ENCODE results near the gene IPMK.
"Not testable (repeated sequence)": the region's sequence is repeated elsewhere in the genome, so short reads cannot be mapped to it uniquely, and the experiment has no call there.

IPMK gene

DNA sequence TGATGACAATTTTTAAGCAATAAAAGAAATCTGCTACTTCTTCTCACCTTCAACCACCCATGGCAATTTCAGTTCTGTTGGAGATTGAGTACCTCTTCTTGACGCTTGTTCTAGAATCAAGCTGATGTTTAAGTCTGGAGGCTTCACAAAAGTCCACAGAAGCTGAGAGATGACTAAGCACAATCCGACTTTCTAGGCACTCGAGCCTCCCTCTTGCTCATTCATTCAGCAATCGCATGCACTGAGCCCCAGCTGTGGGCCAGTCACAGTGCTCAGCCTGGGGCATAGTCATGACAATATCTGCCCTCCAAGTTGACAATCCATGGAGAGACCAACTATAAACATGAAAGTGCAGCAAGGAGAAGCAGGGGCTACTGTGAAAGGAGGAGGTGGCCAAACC, 103.2 kb downstream of the IPMK start:
- no peak overlapping the region for H3K4me3 ChIP-seq (replicated peaks; ENCODE audit: insufficient read depth, low read length)
- H3K27ac ChIP-seq (replicated peaks): no peak overlapping the region
- H3K27me3 ChIP-seq (ENCODE audit: insufficient read depth, poor library complexity, severe bottlenecking): no peaks in the 10 kb centered on the region
- no peak for DNase-seq (ENCODE audit: low read depth in 1 of 2, low spot score in 1 of 2)
- TF ChIP-seq SPI1 (IDR thresholded peaks at IDR 0.05; ENCODE audit: borderline replicate concordance, low read depth): no peak

DNA sequence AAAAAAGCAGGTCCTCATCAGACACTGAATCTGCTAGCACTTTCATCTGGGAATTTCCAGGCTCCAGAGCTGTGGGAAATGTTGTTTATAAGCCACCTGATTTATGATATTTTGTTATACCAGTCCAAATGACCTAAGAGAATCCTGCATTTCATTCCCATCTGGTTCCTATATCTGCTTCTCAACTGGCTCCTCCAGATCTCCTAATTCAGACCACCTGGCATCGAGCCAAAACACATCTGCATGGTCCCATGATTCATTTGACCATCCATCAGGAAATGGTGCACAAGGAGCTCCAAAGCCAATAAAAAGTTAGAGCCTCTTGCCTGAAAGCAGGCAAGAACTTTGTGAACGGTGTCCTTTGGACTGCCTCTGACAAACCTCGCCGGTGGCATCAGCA, 108.9 kb downstream of the IPMK start:
- no peak for TF ChIP-seq GABPA (IDR thresholded peaks at IDR 0.05; ENCODE audit: low read depth)
- TF ChIP-seq, protein P1, sequence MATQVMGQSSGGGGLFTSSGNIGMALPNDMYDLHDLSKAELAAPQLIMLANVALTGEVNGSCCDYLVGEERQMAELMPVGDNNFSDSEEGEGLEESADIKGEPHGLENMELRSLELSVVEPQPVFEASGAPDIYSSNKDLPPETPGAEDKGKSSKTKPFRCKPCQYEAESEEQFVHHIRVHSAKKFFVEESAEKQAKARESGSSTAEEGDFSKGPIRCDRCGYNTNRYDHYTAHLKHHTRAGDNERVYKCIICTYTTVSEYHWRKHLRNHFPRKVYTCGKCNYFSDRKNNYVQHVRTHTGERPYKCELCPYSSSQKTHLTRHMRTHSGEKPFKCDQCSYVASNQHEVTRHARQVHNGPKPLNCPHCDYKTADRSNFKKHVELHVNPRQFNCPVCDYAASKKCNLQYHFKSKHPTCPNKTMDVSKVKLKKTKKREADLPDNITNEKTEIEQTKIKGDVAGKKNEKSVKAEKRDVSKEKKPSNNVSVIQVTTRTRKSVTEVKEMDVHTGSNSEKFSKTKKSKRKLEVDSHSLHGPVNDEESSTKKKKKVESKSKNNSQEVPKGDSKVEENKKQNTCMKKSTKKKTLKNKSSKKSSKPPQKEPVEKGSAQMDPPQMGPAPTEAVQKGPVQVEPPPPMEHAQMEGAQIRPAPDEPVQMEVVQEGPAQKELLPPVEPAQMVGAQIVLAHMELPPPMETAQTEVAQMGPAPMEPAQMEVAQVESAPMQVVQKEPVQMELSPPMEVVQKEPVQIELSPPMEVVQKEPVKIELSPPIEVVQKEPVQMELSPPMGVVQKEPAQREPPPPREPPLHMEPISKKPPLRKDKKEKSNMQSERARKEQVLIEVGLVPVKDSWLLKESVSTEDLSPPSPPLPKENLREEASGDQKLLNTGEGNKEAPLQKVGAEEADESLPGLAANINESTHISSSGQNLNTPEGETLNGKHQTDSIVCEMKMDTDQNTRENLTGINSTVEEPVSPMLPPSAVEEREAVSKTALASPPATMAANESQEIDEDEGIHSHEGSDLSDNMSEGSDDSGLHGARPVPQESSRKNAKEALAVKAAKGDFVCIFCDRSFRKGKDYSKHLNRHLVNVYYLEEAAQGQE (IDR thresholded peaks at IDR 0.05; ENCODE audit: insufficient replicate concordance, low read depth): no peak
- TF ChIP-seq, protein P2, sequence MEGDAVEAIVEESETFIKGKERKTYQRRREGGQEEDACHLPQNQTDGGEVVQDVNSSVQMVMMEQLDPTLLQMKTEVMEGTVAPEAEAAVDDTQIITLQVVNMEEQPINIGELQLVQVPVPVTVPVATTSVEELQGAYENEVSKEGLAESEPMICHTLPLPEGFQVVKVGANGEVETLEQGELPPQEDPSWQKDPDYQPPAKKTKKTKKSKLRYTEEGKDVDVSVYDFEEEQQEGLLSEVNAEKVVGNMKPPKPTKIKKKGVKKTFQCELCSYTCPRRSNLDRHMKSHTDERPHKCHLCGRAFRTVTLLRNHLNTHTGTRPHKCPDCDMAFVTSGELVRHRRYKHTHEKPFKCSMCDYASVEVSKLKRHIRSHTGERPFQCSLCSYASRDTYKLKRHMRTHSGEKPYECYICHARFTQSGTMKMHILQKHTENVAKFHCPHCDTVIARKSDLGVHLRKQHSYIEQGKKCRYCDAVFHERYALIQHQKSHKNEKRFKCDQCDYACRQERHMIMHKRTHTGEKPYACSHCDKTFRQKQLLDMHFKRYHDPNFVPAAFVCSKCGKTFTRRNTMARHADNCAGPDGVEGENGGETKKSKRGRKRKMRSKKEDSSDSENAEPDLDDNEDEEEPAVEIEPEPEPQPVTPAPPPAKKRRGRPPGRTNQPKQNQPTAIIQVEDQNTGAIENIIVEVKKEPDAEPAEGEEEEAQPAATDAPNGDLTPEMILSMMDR (IDR thresholded peaks at IDR 0.05; ENCODE audit: insufficient read depth, low read length): no peak
- no peak for TF ChIP-seq POLR2AphosphoS5 (IDR thresholded peaks at IDR 0.05; ENCODE audit: low read depth)
- TF ChIP-seq SPI1 (IDR thresholded peaks at IDR 0.05; ENCODE audit: borderline replicate concordance, low read depth): no peak
- Histone ChIP-seq H3K4me3 (replicated peaks; ENCODE audit: insufficient read depth, low read length) (no peak overlapping the region), H3K27ac (replicated peaks) (no peak overlapping the region), H3K27me3 (ENCODE audit: insufficient read depth, poor library complexity, severe bottlenecking) (no peaks in the 10 kb centered on the region)
- no peak for DNase-seq (ENCODE audit: low read depth in 1 of 2, low spot score in 1 of 2)

DNA sequence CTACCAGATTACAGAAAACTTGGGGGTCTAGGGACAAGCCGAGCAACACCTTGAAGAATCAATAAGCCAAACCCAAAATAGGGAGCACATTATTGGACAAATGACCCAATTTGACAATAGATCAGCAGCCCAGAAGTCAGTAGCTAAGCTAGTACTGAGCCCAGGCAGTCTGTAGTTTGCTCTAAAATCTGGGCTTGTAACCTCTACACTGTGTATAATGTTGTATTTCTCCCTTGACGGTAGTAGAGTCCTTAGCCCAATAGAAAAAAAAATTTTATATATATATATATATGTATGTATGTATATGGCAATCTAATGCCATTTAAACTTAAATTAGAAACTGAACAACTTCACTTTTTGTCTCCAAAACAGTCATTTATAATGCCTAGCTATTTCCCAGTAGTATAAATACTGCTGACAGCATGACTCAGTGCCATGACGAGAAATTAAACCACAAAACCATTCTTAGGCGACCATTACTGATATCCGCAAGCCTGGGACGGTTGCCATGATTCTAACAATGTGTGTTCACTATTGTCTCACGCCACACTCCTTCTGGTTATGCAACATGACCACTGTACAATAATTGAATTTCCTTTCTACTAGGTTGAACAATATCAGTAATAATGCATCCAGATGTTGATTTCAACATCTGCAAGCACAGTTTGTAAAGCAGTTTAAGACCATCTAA, 110.5 kb downstream of the IPMK start:
- H3K4me3 ChIP-seq (replicated peaks; ENCODE audit: insufficient read depth, low read length): no peak overlapping the region
- peak; percentile 33 to 39 for DNase-seq (ENCODE audit: low read depth in 1 of 2, low spot score in 1 of 2)
- no peak for TF ChIP-seq POLR2AphosphoS5 (IDR thresholded peaks at IDR 0.05; ENCODE audit: low read depth)
- H3K27ac ChIP-seq (replicated peaks): no peak overlapping the region
- no peaks in the 10 kb centered on the region for H3K27me3 ChIP-seq (ENCODE audit: insufficient read depth, poor library complexity, severe bottlenecking)

DNA sequence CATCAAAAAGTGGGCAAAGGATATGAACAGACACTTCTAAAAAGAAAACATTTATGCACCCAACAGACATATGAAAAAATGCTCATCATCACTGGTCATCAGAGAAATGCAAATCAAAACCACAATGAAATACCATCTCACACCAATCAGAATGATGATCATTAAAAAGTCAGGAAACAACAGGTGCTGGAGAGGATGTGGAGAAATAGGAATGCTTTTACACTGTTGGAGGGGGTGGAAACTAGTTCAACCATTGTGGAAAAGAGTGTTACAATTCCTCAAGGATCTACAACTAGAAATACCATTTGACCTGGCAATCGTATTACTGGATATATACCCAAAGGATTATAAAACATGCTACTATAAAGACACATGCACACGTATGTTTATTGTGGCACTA, 111.8 kb downstream of the IPMK start:
- DNase-seq (ENCODE audit: low read depth in 1 of 2, low spot score in 1 of 2); H3K4me3 ChIP-seq (replicated peaks; ENCODE audit: insufficient read depth, low read length); H3K27me3 ChIP-seq (ENCODE audit: insufficient read depth, poor library complexity, severe bottlenecking); H3K27ac ChIP-seq (replicated peaks): not testable (repeated sequence)

DNA sequence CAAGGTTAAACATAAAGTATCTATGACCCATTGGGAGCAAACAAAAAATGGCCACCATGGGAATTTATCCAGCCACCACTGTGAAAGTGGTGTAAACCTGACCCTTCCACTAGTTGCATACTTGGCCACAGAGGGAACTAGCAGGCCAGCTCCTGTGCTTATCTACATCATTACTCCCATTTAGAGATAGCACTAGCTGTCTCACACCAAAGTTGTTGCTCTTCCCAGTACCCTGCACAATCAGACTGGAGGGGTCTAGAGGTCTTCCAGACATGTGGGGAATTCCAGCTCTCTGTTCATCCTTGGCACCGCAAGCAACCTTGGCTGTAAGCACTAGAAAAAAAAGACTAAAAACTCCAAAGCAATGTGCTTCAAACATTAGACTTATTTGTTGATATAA, 113.9 kb downstream of the IPMK start:
- Histone ChIP-seq H3K27ac (replicated peaks) (no peak overlapping the region), H3K27me3 (ENCODE audit: insufficient read depth, poor library complexity, severe bottlenecking) (no peaks in the 10 kb centered on the region), H3K4me3 (replicated peaks; ENCODE audit: insufficient read depth, low read length) (no peak overlapping the region)
- DNase-seq (ENCODE audit: low read depth in 1 of 2, low spot score in 1 of 2): no peak
- TF ChIP-seq POLR2AphosphoS5 (IDR thresholded peaks at IDR 0.05; ENCODE audit: low read depth) (no peak), GABPA (IDR thresholded peaks at IDR 0.05; ENCODE audit: low read depth) (no peak), SPI1 (IDR thresholded peaks at IDR 0.05; ENCODE audit: borderline replicate concordance, low read depth) (no peak)
- TF ChIP-seq, protein P1 (IDR thresholded peaks at IDR 0.05; ENCODE audit: insufficient replicate concordance, low read depth): no peak
- TF ChIP-seq, protein P2 (IDR thresholded peaks at IDR 0.05; ENCODE audit: insufficient read depth, low read length): no peak
